ENCODE measurements around the gene TOP2A.
A peak's percentile ranks its signal among the peaks of the same experiment; 100 is the strongest.

TOP2A gene

GRCh38 chr17:40450175-40450574, 32.5 kb upstream of the TOP2A start:
- no peaks in the 10 kb centered on the region for H3K9me3 ChIP-seq (ENCODE audit: control insufficient read depth, low read length)
- no peak overlapping the region for H2AK5ac ChIP-seq (ENCODE audit: low read length, severe bottlenecking)
- H4K8ac ChIP-seq (ENCODE audit: low read length): no peak overlapping the region
- H3K27me3 ChIP-seq (ENCODE audit: control insufficient read depth in 1 of 2, insufficient read depth in 1 of 2, low read length in 2 of 2): no peaks in the 10 kb centered on the region
- no peak overlapping the region for H2BK5ac ChIP-seq (ENCODE audit: low read depth, low read length, poor library complexity, severe bottlenecking)
- H3K4ac ChIP-seq (ENCODE audit: low read depth in 1 of 2, low read length in 2 of 2): no peak overlapping the region
- H2BK120ac ChIP-seq (ENCODE audit: low read depth, low read length): no peak overlapping the region
- no peak overlapping the region for H3K4me2 ChIP-seq (ENCODE audit: low read length, poor library complexity, severe bottlenecking)
- H3K18ac ChIP-seq (ENCODE audit: low read depth in 1 of 2, low read length in 2 of 2): peak overlapping the region in 1 of 2 experiments; percentile 30
- no peak overlapping the region for H3K23ac ChIP-seq (ENCODE audit: low read length in 2 of 2)
- no peak overlapping the region for H4K91ac ChIP-seq (ENCODE audit: low read length)
- peaks cover 60% of the 10 kb centered on the region for H3K4me1 ChIP-seq (ENCODE audit: control insufficient read depth, insufficient read depth, low read depth, low read length)
- no peak overlapping the region for H2AFZ ChIP-seq (ENCODE audit: low read depth, low read length)
- no peak overlapping the region for H2BK15ac ChIP-seq (ENCODE audit: low read depth, poor library complexity, severe bottlenecking)
- no peak overlapping the region for H3K14ac ChIP-seq (ENCODE audit: low read length in 2 of 2)
- WGBS: 93% methylated on average over 3 of the region's 3 CpGs
- no peak overlapping the region for H2BK12ac ChIP-seq (ENCODE audit: low read length in 2 of 2)
- peaks cover 30 to 69% of the 10 kb centered on the region in 2 experiments for H3K36me3 ChIP-seq (ENCODE audit: control insufficient read depth in 1 of 2, insufficient read depth in 2 of 2, low read depth in 1 of 2, low read length in 2 of 2)
- peak overlapping the region; percentile 37 for H3K27ac ChIP-seq (ENCODE audit: low read length, poor library complexity, severe bottlenecking)
- H3K4me3 ChIP-seq (ENCODE audit: insufficient read depth in 1 of 2, low read depth in 1 of 2, low read length in 2 of 2): peak overlapping the region in 1 of 2 experiments; percentile 30
- peaks cover 1% of the 10 kb centered on the region for H3K79me1 ChIP-seq (replicated peaks; ENCODE audit: low read length, poor library complexity, severe bottlenecking)
- H3K9ac ChIP-seq (ENCODE audit: low read length): peak overlapping the region; percentile 87
- DNase-seq: no peak

DNA sequence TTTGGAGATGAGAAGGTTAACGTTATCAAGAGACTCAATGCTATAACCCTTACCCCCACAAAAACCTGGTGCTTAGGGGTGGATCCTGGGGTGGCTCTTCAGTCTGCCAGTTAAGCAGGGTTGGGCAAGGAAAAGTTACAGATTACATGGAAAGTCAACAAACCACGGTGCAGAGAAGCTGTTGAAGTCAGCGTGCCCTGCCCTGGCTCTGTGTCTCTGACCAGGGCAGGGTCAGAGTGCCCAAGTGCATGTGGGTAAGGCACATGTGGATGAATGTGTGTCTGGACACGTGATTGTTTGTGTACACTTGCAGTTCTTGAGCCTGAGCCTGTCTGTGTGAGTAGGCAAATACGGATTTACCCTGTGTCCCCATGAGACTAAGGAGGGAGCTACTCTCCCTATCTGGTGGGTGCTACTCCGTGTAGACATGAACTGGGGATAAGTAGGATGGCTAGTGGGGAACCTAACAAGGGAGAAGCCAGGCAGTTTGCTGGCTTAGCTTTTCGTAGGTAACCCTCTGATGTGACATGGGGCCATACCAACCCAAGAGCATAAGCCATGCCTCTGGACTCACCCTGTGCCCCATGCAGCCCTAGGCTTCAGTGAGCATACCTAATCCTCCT, 31.1 kb upstream of the TOP2A start:
- H3K79me1 ChIP-seq (replicated peaks; ENCODE audit: low read length, poor library complexity, severe bottlenecking): peaks cover 1% of the 10 kb centered on the region
- peak overlapping the region in 1 of 2 experiments; percentile 98 for H3K4me3 ChIP-seq (ENCODE audit: insufficient read depth in 1 of 2, low read depth in 1 of 2, low read length in 2 of 2)
- no peak overlapping the region for H3K4ac ChIP-seq (ENCODE audit: low read depth in 1 of 2, low read length in 2 of 2)
- H3K9me3 ChIP-seq (ENCODE audit: control insufficient read depth, low read length): no peaks in the 10 kb centered on the region
- peaks cover 58% of the 10 kb centered on the region for H3K4me1 ChIP-seq (ENCODE audit: control insufficient read depth, insufficient read depth, low read depth, low read length)
- H2AFZ ChIP-seq (ENCODE audit: low read depth, low read length): no peak overlapping the region
- no peak overlapping the region for H2BK12ac ChIP-seq (ENCODE audit: low read length in 2 of 2)
- peaks cover 18 to 55% of the 10 kb centered on the region in 2 experiments for H3K36me3 ChIP-seq (ENCODE audit: control insufficient read depth in 1 of 2, insufficient read depth in 2 of 2, low read depth in 1 of 2, low read length in 2 of 2)
- H4K8ac ChIP-seq (ENCODE audit: low read length): no peak overlapping the region
- no peak overlapping the region for H3K14ac ChIP-seq (ENCODE audit: low read length in 2 of 2)
- H2BK120ac ChIP-seq (ENCODE audit: low read depth, low read length): no peak overlapping the region
- WGBS: 82% methylated on average over 6 of the region's 7 CpGs
- H3K9ac ChIP-seq (ENCODE audit: low read length): peak overlapping the region; percentile 95
- H3K27me3 ChIP-seq (ENCODE audit: control insufficient read depth in 1 of 2, insufficient read depth in 1 of 2, low read length in 2 of 2): no peaks in the 10 kb centered on the region
- DNase-seq: no peak
- H3K23ac ChIP-seq (ENCODE audit: low read length in 2 of 2): no peak overlapping the region
- no peak overlapping the region for H2BK5ac ChIP-seq (ENCODE audit: low read depth, low read length, poor library complexity, severe bottlenecking)
- peak overlapping the region in 1 of 2 experiments; percentile 28 for H3K18ac ChIP-seq (ENCODE audit: low read depth in 1 of 2, low read length in 2 of 2)
- peak overlapping the region; percentile 48 for H3K27ac ChIP-seq (ENCODE audit: low read length, poor library complexity, severe bottlenecking)
- H2BK15ac ChIP-seq (ENCODE audit: low read depth, poor library complexity, severe bottlenecking): no peak overlapping the region
- H2AK5ac ChIP-seq (ENCODE audit: low read length, severe bottlenecking): peak overlapping the region; percentile 80
- peak overlapping the region; percentile 23 for H3K4me2 ChIP-seq (ENCODE audit: low read length, poor library complexity, severe bottlenecking)
- H4K91ac ChIP-seq (ENCODE audit: low read length): no peak overlapping the region

DNA sequence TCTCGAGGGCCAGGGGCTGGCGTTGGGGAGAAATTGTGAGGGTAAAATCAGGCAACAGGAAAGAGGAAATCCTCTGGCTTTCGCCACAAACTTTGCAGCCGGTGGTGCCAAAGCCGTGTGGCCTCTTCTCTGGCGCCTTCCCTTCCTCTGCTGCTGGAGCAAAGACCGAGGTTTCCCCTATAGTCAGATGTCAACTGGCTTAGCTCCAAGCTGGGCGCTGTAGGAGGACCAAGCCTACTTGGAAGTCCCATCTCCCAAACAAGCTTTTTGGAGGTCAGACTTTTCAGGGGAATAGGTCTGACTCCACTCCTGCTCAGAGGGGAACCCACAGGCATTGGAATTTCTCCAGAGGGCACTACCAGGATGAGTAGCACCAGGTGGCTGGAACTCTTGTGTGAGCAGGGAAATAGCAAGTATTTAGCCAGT, 30.5 kb upstream of the TOP2A start:
- Histone ChIP-seq H2AFZ (ENCODE audit: low read depth, low read length) (no peak overlapping the region), H4K91ac (ENCODE audit: low read length) (no peak overlapping the region), H3K4me2 (ENCODE audit: low read length, poor library complexity, severe bottlenecking) (no peak overlapping the region), H3K14ac (ENCODE audit: low read length in 2 of 2) (no peak overlapping the region), H3K27me3 (ENCODE audit: control insufficient read depth in 1 of 2, insufficient read depth in 1 of 2, low read length in 2 of 2) (no peaks in the 10 kb centered on the region), H3K9me3 (ENCODE audit: control insufficient read depth, low read length) (no peaks in the 10 kb centered on the region), H3K18ac (ENCODE audit: low read depth in 1 of 2, low read length in 2 of 2) (no peak overlapping the region), H3K79me1 (replicated peaks; ENCODE audit: low read length, poor library complexity, severe bottlenecking) (peaks cover 1% of the 10 kb centered on the region), H3K9ac (ENCODE audit: low read length) (peak overlapping the region; percentile 95), H2BK120ac (ENCODE audit: low read depth, low read length) (no peak overlapping the region), H3K36me3 (ENCODE audit: control insufficient read depth in 1 of 2, insufficient read depth in 2 of 2, low read depth in 1 of 2, low read length in 2 of 2) (peaks cover 13 to 50% of the 10 kb centered on the region in 2 experiments), H2AK5ac (ENCODE audit: low read length, severe bottlenecking) (no peak overlapping the region), H2BK15ac (ENCODE audit: low read depth, poor library complexity, severe bottlenecking) (no peak overlapping the region), H3K4ac (ENCODE audit: low read depth in 1 of 2, low read length in 2 of 2) (no peak overlapping the region), H3K23ac (ENCODE audit: low read length in 2 of 2) (no peak overlapping the region), H3K4me3 (ENCODE audit: insufficient read depth in 1 of 2, low read depth in 1 of 2, low read length in 2 of 2) (peak overlapping the region in 1 of 2 experiments; percentile 98), H3K27ac (ENCODE audit: low read length, poor library complexity, severe bottlenecking) (peak overlapping the region; percentile 48), H3K4me1 (ENCODE audit: control insufficient read depth, insufficient read depth, low read depth, low read length) (peaks cover 57% of the 10 kb centered on the region), H4K8ac (ENCODE audit: low read length) (no peak overlapping the region), H2BK5ac (ENCODE audit: low read depth, low read length, poor library complexity, severe bottlenecking) (no peak overlapping the region), H2BK12ac (ENCODE audit: low read length in 2 of 2) (no peak overlapping the region)
- 92% methylated on average over 8 of the region's 8 CpGs for WGBS
- no peak for DNase-seq

GRCh38 chr17:40447806-40448205, 30.1 kb upstream of the TOP2A start:
- no peak overlapping the region for H4K91ac ChIP-seq (ENCODE audit: low read length)
- no peaks in the 10 kb centered on the region for H3K27me3 ChIP-seq (ENCODE audit: control insufficient read depth in 1 of 2, insufficient read depth in 1 of 2, low read length in 2 of 2)
- peaks cover 55% of the 10 kb centered on the region for H3K4me1 ChIP-seq (ENCODE audit: control insufficient read depth, insufficient read depth, low read depth, low read length)
- no peak overlapping the region for H2BK5ac ChIP-seq (ENCODE audit: low read depth, low read length, poor library complexity, severe bottlenecking)
- peaks cover 10 to 45% of the 10 kb centered on the region in 2 experiments for H3K36me3 ChIP-seq (ENCODE audit: control insufficient read depth in 1 of 2, insufficient read depth in 2 of 2, low read depth in 1 of 2, low read length in 2 of 2)
- peak overlapping the region in 1 of 2 experiments; percentile 98 for H3K4me3 ChIP-seq (ENCODE audit: insufficient read depth in 1 of 2, low read depth in 1 of 2, low read length in 2 of 2)
- no peak overlapping the region for H3K14ac ChIP-seq (ENCODE audit: low read length in 2 of 2)
- H2BK12ac ChIP-seq (ENCODE audit: low read length in 2 of 2): no peak overlapping the region
- no peaks in the 10 kb centered on the region for H3K9me3 ChIP-seq (ENCODE audit: control insufficient read depth, low read length)
- peak overlapping the region; percentile 95 for H3K9ac ChIP-seq (ENCODE audit: low read length)
- H3K4me2 ChIP-seq (ENCODE audit: low read length, poor library complexity, severe bottlenecking): peak overlapping the region; percentile 12
- no peak overlapping the region for H4K8ac ChIP-seq (ENCODE audit: low read length)
- H3K79me1 ChIP-seq (replicated peaks; ENCODE audit: low read length, poor library complexity, severe bottlenecking): no peaks in the 10 kb centered on the region
- 99% methylated on average over 4 of the region's 4 CpGs for WGBS
- no peak for DNase-seq
- H2AFZ ChIP-seq (ENCODE audit: low read depth, low read length): no peak overlapping the region
- H3K27ac ChIP-seq (ENCODE audit: low read length, poor library complexity, severe bottlenecking): peak overlapping the region; percentile 15
- H3K4ac ChIP-seq (ENCODE audit: low read depth in 1 of 2, low read length in 2 of 2): no peak overlapping the region
- peak overlapping the region; percentile 68 for H2BK15ac ChIP-seq (ENCODE audit: low read depth, poor library complexity, severe bottlenecking)
- H3K23ac ChIP-seq (ENCODE audit: low read length in 2 of 2): no peak overlapping the region
- no peak overlapping the region for H2BK120ac ChIP-seq (ENCODE audit: low read depth, low read length)
- H3K18ac ChIP-seq (ENCODE audit: low read depth in 1 of 2, low read length in 2 of 2): no peak overlapping the region
- H2AK5ac ChIP-seq (ENCODE audit: low read length, severe bottlenecking): peak overlapping the region; percentile 72
